Aorta (tissue), 5 donors: ENCODE results near the gene GTF3C1. TPM values are rescaled to one million over a fixed set of nuclear protein-coding genes. Genes with fewer than 3 reads are reported as not detected.
A peak's percentile ranks its signal among the peaks of the same experiment; 100 is the strongest.

Experiments used
- ATAC-seq: fragments of 200-7000 bp; cut with Tn5 transposase; one replicate; pipeline ENCODE4 v1.9.1; 2022; ENCODE audit warnings: moderate library complexity; ENCODE audit not compliant: low FRiP score
- DNase-seq, 2 donors: peaks; one replicate each; pipeline ENCODE4 v3.0.0-alpha.2; 2020
- H3K27ac ChIP-seq, 2 donors: one replicate each; pipeline ENCODE4 v1.5.1; 2013; ENCODE audit warnings: low read length in 2 of 2, mild to moderate bottlenecking in 2 of 2, moderate library complexity in 2 of 2, control low read depth in 1 of 2, inconsistent platforms in 1 of 2, low read depth in 1 of 2
- H3K27me3 ChIP-seq, 2 donors: one replicate each; pipeline ENCODE4 v1.6.1; 2013; ENCODE audit warnings: control low read depth in 1 of 2, low read length in 1 of 2, mild to moderate bottlenecking in 1 of 2, moderate library complexity in 1 of 2; ENCODE audit not compliant: insufficient read depth in 2 of 2, control insufficient read depth in 1 of 2
- H3K36me3 ChIP-seq, 2 donors: one replicate each; pipeline ENCODE4 v1.6.1; 2013; ENCODE audit warnings: control low read depth in 1 of 2, low read length in 1 of 2, mild to moderate bottlenecking in 1 of 2; ENCODE audit not compliant: insufficient read depth in 2 of 2, control insufficient read depth in 1 of 2
- H3K4me1 ChIP-seq, 2 donors: one replicate each; pipeline ENCODE4 v1.6.1; 2013; ENCODE audit warnings: low read length in 2 of 2, control low read depth in 1 of 2, mild to moderate bottlenecking in 1 of 2, moderate library complexity in 1 of 2; ENCODE audit not compliant: insufficient read depth in 2 of 2, control insufficient read depth in 1 of 2
- H3K4me3 ChIP-seq, 2 donors: one replicate each; pipeline ENCODE4 v1.5.1; 2013; ENCODE audit warnings: low read length in 2 of 2, control low read depth in 1 of 2, mild to moderate bottlenecking in 1 of 2
- H3K9me3 ChIP-seq: one replicate; pipeline ENCODE4 v1.6.1; 2013; ENCODE audit warnings: mild to moderate bottlenecking, low read length; ENCODE audit not compliant: control insufficient read depth
- WGBS, 2 donors: extraction: QIAGEN DNeasy Blood & Tissue Kit; methylation state at CpG; one replicate each; pipeline ENCODE4 v1.1.7; 2013; 5-methylcytosine and 5-hydroxymethylcytosine counted together
- intact Hi-C, 2 donors: fragments of 100-400 bp; cut with DNase I; formaldehyde crosslinking; loops; one replicate each; pipeline versions ENCODE4 v1.14.2 to v1.15.0; 2022
- polyA plus RNA-seq, 2 donors: library from polyadenylated mRNA; stranded (reverse); fragments of 200-250 nt; gene quantifications; one replicate each; pipeline ENCODE4 v1.2.3, GENCODE V29; 2013
- total RNA-seq, 2 donors: library from RNA; stranded (reverse); fragmentation: NEBNext Ultra II Directional; extraction: Animal tissue kit (Norgen Biotek cat#: 25700); gene quantifications; one replicate each; pipeline ENCODE4 v1.2.1, GENCODE V29; 2021
- donor health status: healthy with polysubstance abuse.
- donor health status: Bipolar disorder and iron deficiency.
- donor health status: DM: no; HTN: no; CAD: no.
- donor health status: DM: no; HTN: no; CAD: no.
- donor health status: DM: yes; HTN: yes; CAD: no.

GTF3C1 gene
- total and polyA plus RNA-seq, 4 donors = 9.4 to 72.2 (median 47.7) TPM

DNA sequence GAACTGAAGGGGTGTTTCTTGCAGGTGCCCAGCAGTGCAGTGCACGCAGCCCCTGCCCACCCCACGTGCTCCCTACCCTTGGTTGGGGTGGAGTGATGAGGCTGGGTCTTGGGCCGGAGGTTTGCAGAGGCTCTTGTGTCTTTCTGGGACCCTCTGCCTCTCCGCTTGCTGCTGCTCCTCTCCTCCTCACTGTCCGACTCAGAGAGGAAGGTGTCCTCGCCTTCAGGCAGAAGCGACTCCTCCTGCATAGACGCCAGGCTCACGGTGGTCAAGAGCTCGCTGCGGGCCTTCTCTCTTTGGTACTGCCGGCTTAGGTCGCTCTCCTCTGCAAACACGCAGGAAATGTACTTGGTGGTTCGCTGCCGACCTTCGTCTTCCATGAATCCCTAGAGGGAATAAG is 42.9 kb downstream of the GTF3C1 start:
- H3K4me3 ChIP-seq = no peak overlapping the region
- H3K9me3 ChIP-seq = no peaks in the 10 kb centered on the region
- no peaks in the 10 kb centered on the region for H3K4me1 ChIP-seq
- no peak for DNase-seq
- no peak for ATAC-seq
- WGBS, 2 donors = 94 to 96% methylated on average over 17 of the region's 17 CpGs
- H3K27me3 ChIP-seq = no peaks in the 10 kb centered on the region
- H3K27ac ChIP-seq = no peak overlapping the region
- peaks cover 0 to 28% of the 10 kb centered on the region in 2 donors for H3K36me3 ChIP-seq
- intact Hi-C loops = no loop called here

DNA sequence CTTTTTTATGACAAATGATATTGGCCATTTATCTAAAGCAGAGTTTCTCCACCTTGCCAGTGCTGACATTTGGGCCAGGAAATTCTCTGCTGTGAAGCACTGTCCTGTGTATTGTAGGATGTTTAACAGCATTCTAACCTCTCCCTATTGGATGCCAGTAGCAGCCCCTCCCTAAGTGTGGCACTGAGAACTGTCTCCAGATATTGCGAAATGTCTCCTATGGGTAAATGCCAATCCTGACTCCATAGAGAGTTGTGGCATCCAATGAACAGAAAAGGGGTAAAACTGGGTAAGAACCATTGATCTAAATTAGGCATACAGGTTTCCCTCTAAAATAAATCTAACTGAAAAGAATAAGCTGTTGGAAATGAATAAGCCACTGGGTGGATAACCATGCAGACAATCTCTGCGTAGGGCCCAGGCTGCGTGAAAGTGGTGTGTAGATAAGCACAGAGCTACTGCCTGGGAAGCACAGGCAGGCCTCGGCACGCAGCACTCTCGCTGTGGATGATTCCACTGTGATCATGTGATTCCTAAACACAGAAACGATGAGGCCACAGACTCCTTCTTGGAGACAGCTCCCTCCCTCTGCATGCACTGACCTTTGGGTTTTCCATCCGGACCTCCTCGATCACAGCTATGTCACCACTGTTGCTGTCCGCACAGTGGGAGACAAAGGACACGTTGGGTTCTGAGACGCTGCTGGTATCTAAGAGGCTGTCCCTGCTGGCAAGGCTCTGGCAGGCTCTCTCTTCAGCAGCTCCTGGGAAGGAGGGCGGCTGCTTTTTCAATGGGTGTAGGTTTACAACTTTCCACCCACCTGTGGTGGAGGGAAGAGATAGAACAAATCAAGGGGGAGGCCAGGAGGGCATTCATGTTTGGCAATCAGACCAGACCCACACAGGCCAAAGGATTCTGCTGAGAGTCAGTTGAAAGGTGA is 44.1 kb downstream of the GTF3C1 start:
- H3K36me3 ChIP-seq = peaks cover 0 to 29% of the 10 kb centered on the region in 2 donors
- no peak for DNase-seq
- no peak overlapping the region for H3K27ac ChIP-seq
- ATAC-seq = no peak
- H3K4me3 ChIP-seq = no peak overlapping the region
- H3K27me3 ChIP-seq = no peaks in the 10 kb centered on the region
- H3K9me3 ChIP-seq = no peaks in the 10 kb centered on the region
- WGBS, 2 donors = 90 to 91% methylated on average over 13 of the region's 13 CpGs
- intact Hi-C loops = no loop called here
- no peaks in the 10 kb centered on the region for H3K4me1 ChIP-seq

DNA sequence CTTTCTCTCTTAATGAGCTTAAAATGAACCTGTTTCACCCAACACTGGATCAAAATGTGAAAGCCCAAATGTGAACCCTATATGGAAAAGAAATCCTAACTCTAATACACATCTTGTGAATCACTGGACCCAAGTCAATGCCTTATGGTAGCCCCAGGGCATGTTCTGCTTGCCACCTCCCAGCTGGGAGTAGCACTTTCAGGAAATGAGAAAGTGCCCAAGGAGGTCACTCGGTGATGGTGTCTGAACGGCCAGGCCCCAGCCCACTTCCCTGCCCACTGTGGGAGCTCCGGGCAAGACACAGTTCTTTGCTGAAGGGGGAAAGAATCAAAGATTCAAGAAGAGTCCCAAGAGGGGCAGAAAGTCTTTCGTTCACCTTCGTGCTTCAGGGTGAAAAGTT is 46.1 kb downstream of the GTF3C1 start:
- Histone ChIP-seq H3K9me3 (no peaks in the 10 kb centered on the region), H3K27ac (no peak overlapping the region), H3K36me3 (peaks cover 0 to 30% of the 10 kb centered on the region in 2 donors), H3K4me1 (no peaks in the 10 kb centered on the region), H3K4me3 (no peak overlapping the region), H3K27me3 (no peaks in the 10 kb centered on the region)
- WGBS, 2 donors = 80 to 88% methylated on average over 5 of the region's 5 CpGs
- ATAC-seq (no peak), DNase-seq (no peak)
- intact Hi-C loops = no loop called here

DNA sequence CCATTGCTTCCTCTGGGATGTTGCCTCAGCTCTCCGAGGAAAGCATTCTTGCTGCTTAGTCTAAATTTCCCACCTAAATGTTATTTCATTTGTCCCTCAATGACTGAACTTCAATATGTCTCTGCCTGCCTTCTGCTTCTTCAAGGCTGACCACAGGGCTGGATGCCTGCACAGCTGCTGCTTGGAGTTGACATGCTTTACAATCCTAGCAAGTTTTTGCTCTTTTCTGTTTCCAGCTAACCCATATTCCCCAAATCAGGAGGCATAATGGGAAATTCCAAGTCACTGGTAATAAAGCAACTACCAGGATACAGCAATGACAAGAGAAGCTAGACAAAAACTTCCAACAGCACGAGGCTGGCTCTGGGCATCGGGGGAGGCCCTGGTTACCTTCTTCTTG is 48.9 kb downstream of the GTF3C1 start:
- intact Hi-C loops = no loop called here
- H3K27ac ChIP-seq = no peak overlapping the region
- no peak overlapping the region for H3K4me3 ChIP-seq
- DNase-seq (no peak), ATAC-seq (no peak)
- no peaks in the 10 kb centered on the region for H3K9me3 ChIP-seq
- peaks cover 0 to 25% of the 10 kb centered on the region in 2 donors for H3K36me3 ChIP-seq
- WGBS, 2 donors = 87 to 93% methylated on average over 3 of the region's 3 CpGs
- H3K27me3 ChIP-seq = no peaks in the 10 kb centered on the region
- no peaks in the 10 kb centered on the region for H3K4me1 ChIP-seq

DNA sequence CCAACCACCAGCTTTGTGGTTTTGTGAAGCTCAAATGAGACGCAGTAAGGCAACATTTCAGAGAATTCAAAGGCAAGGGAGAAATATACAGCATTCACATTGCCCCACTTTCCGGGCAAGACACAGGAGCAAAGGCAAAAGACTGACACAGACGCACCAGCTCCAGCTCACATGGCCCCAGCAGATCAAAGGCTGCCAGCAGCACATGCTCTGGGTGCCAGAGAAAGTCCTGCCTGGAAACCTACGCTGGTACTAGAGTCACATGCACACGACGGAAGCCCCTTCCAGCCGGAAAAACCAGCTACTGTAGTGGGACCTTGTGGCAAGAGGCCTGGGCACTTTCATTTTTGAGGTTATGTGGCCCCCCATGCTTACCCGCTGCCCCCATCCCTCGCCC is 50.1 kb downstream of the GTF3C1 start:
- no peak for ATAC-seq
- peaks cover 3 to 24% of the 10 kb centered on the region in 2 donors for H3K36me3 ChIP-seq

DNA sequence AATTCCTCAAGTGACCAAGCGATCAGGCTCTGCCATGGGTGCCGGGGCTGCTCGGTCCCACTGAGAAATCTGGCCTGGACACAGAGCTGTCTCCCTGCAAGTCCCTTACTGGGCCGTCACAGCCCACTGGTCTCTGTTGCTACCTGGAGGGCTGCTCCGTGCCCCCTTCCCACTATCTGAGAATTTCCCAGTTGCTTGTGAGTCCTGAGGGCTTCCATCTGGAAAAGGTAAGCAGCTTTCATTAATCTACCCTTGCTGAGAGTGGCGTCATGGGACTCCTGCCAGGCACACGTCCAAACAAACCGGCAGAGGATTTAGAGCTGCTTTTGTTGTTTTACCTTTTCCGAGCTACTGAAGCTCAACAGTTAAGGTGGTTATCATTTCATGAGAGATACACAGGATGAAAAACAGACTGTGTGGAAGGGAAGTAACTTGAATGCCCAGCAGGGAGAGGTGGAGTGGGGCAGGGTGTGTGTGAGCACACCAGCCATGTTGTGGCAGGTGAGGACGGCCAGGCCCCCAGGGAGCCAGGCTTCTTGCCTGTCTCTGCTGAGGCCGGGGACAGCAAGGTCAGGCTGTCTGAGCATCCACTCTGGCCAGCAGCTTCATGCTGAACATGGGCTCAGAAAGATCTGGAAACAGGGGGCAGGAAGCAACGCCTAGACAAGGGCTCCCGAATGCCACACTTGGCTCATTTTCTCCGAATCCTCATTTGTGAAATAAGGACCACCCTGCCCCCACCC is 50.6 kb downstream of the GTF3C1 start:
- no peak overlapping the region for H3K4me3 ChIP-seq
- ATAC-seq = no peak
- peaks cover 3 to 24% of the 10 kb centered on the region in 2 donors for H3K36me3 ChIP-seq
- H3K9me3 ChIP-seq = no peaks in the 10 kb centered on the region
- intact Hi-C loops = no loop called here
- no peak overlapping the region for H3K27ac ChIP-seq
- H3K4me1 ChIP-seq = no peaks in the 10 kb centered on the region
- no peaks in the 10 kb centered on the region for H3K27me3 ChIP-seq
- WGBS, 2 donors = 77 to 81% methylated on average over 14 of the region's 14 CpGs
- DNase-seq = peak in 1 of 2 donors; percentile 53

More for the DNA sequence above, 50.1 kb downstream of the GTF3C1 start:
- Histone ChIP-seq H3K4me1 (no peaks in the 10 kb centered on the region), H3K27ac (no peak overlapping the region), H3K9me3 (no peaks in the 10 kb centered on the region), H3K27me3 (no peaks in the 10 kb centered on the region), H3K4me3 (no peak overlapping the region)
- DNase-seq = peak in 1 of 2 donors; percentile 16
- intact Hi-C loops = no loop called here
- WGBS, 2 donors = 86 to 89% methylated on average over 9 of the region's 9 CpGs

DNA sequence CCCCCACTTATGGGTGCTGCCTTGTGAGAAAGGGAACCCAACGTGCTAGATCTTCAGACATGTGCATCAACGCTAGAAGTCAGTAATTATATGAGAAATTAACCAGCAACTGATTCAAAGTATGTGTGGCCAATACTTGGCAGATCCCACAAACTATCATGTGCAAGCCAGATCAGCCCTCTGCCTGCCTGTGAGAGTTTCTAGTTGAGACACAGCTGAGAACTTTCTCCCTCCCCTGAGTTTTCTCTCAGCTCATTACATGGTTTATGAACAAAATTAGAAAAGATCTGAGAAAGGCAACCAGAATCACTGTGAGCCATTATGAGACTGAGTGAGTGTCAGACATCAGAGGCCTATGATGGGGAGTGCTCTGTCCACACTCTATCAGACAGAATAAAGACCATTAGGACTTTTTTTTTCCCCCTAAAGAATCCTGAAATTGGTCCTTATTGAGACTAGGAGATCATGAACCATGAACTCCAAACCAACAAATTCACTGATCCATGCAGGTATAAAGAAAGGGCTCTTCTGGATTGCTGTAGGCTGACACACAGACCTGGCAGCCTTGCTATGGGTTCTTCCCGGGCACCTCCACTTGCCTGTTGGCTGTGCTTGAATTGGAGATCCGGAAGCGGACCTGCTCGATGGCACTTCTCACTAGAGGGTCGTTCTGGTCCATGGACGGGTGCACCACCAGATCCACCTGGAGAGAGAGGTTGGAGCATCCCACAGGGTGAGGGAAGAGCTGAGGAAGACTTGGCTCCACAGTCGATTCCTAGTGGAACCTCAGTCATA is 51.5 kb downstream of the GTF3C1 start:
- intact Hi-C loops = no loop called here
- H3K4me3 ChIP-seq = no peak overlapping the region
- H3K4me1 ChIP-seq = no peaks in the 10 kb centered on the region
- DNase-seq = peak in 1 of 2 donors; percentile 15
- peaks cover 3 to 19% of the 10 kb centered on the region in 2 donors for H3K36me3 ChIP-seq
- no peaks in the 10 kb centered on the region for H3K9me3 ChIP-seq
- H3K27me3 ChIP-seq = no peaks in the 10 kb centered on the region
- ATAC-seq = no peak
- no peak overlapping the region for H3K27ac ChIP-seq
- WGBS, 2 donors = 91 to 95% methylated on average over 9 of the region's 9 CpGs

DNA sequence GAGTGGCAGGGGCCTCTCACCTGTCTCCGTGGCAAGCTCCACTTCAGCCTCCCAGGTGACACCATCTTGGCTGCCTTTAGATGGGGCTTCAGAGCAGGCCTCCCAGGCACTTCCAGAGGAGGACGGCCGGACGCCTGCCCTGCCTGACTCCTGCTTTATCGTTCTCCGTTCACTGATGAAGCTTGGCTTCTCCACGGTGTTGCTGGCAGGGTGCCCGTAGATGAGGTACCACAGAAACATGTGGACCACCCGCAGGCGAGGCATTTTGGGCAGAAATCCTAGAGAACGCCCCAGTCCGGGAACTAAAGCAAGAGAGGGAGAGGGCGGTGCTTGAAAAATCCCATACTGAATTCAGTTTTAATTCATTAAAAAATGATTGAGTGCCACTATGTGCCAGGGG is 54.5 kb downstream of the GTF3C1 start:
- H3K9me3 ChIP-seq = no peaks in the 10 kb centered on the region
- 45 to 49% methylated on average over 13 of the region's 13 CpGs for WGBS, 2 donors
- ATAC-seq = no peak

More for the DNA sequence above, 54.5 kb downstream of the GTF3C1 start:
- H3K27me3 ChIP-seq = no peaks in the 10 kb centered on the region
- peaks cover 12% of the 10 kb centered on the region in 2 donors for H3K36me3 ChIP-seq
- H3K4me3 ChIP-seq = no peak overlapping the region
- peak; percentile 76 to 87 for DNase-seq
- H3K4me1 ChIP-seq = no peaks in the 10 kb centered on the region
- no peak overlapping the region for H3K27ac ChIP-seq
- intact Hi-C loops = no loop called here
